PC-9 (cell line): ENCODE measurements around the gene SMYD2. TPM values are rescaled to one million over a fixed set of nuclear protein-coding genes. Genes with fewer than 3 reads are reported as not detected.
"Not testable (repeated sequence)": the region's sequence is repeated elsewhere in the genome, so short reads cannot be mapped to it uniquely, and the experiment has no call there.

Experiments
- BruUV-seq: library from RNA; stranded (reverse); fragments of 400-500 nt; replicated peaks from 2 replicates; lab custom pipeline; 2021; lab: Mats Ljungman, UMichigan
- CTCF ChIA-PET: fragments of 300-600 bp; sonication (Branson Sonifier 250); formaldehyde crosslinking; loops from one replicate; lab custom pipeline; 2022; ENCODE audit warnings: antibody characterized with exemption; lab: Charles Lee
- POLR2A ChIA-PET: fragments of 300-600 bp; sonication (Branson Sonifier 250); formaldehyde crosslinking; loops from one replicate; lab custom pipeline; 2022; ENCODE audit warnings: antibody characterized with exemption; ENCODE audit not compliant: unreplicated experiment; lab: Charles Lee
- DNase-seq, 2 experiments: peaks; one replicate each; pipeline versions ENCODE4 v3.0.0 to v3.0.0-alpha.2; 2015 to 2022; ENCODE audit warnings: mixed read lengths in 1 of 2
- H2AFZ ChIP-seq: fragments of 200-600 bp; sonication (generic); 2 replicates; pipeline ENCODE4 v1.8.1; 2017; ENCODE audit warnings: antibody characterized with exemption
- H3F3A ChIP-seq: fragments of 200-600 bp; sonication (generic); 2 replicates; pipeline ENCODE4 v1.8.1; 2017; ENCODE audit warnings: antibody characterized with exemption, mild to moderate bottlenecking, low read depth; ENCODE audit not compliant: insufficient read depth
- H3K27ac ChIP-seq: fragments of 200-600 bp; sonication (generic); 2 replicates; pipeline ENCODE4 v1.6.1; 2016; ENCODE audit warnings: mixed run types
- H3K27me3 ChIP-seq: fragments of 200-600 bp; sonication (generic); 2 replicates; pipeline ENCODE4 v1.6.1; 2016; ENCODE audit warnings: low read depth, mixed run types; ENCODE audit not compliant: insufficient read depth
- H3K36me3 ChIP-seq: fragments of 200-600 bp; sonication (generic); 2 replicates; pipeline ENCODE4 v1.6.1; 2016; ENCODE audit warnings: low read depth, mixed run types
- H3K4me1 ChIP-seq: fragments of 200-600 bp; sonication (generic); replicated peaks from 2 replicates; pipeline ENCODE4 v1.6.1; 2016; ENCODE audit warnings: mixed run types; ENCODE audit not compliant: insufficient read depth
- H3K4me2 ChIP-seq: fragments of 200-600 bp; sonication (generic); 2 replicates; pipeline ENCODE4 v1.6.1; 2017; ENCODE audit warnings: mixed run types
- H3K4me3 ChIP-seq: fragments of 200-600 bp; sonication (generic); 2 replicates; pipeline ENCODE4 v1.6.1; 2016; ENCODE audit warnings: mixed run types
- H3K79me2 ChIP-seq: fragments of 200-600 bp; sonication (generic); 2 replicates; pipeline ENCODE4 v1.6.1; 2017; ENCODE audit warnings: low read depth, mixed run types
- H3K9me2 ChIP-seq: fragments of 200-600 bp; sonication (generic); 2 replicates; pipeline ENCODE4 v1.8.1; 2017; ENCODE audit warnings: mild to moderate bottlenecking; ENCODE audit not compliant: insufficient read depth
- H3K9me3 ChIP-seq: fragments of 200-600 bp; sonication (generic); 2 replicates; pipeline ENCODE4 v1.8.1; 2016; ENCODE audit warnings: low read depth; ENCODE audit not compliant: insufficient read depth
- H4K20me1 ChIP-seq: fragments of 200-600 bp; sonication (generic); 2 replicates; pipeline ENCODE4 v1.8.1; 2017; ENCODE audit not compliant: insufficient read depth
- EZH2 ChIP-seq: fragments of 200-600 bp; sonication (generic); IDR thresholded peaks from 2 replicates; pipeline ENCODE4 v1.8.0; 2017; ENCODE audit warnings: antibody characterized with exemption, low read depth
- intact Hi-C: fragments of 100-400 bp; cut with micrococcal nuclease; formaldehyde crosslinking; loops from one replicate; pipeline ENCODE4 v1.10.0; 2022; ENCODE audit not compliant: unreplicated experiment
- total RNA-seq: library from RNA; stranded (reverse); gene quantifications from 2 replicates; pipeline ENCODE4 v1.2.3, GENCODE V29; 2021
- TF ChIP-seq, protein P1 (sequence below): fragments of 200-600 bp; sonication (generic); conservative IDR thresholded peaks from 2 replicates; pipeline ENCODE4 v1.6.1; 2017; ENCODE audit warnings: mixed run types, antibody characterized with exemption, mild to moderate bottlenecking, moderate library complexity

Gene SMYD2
- total RNA-seq, 1 experiment from 2014 or later = 36.4 TPM

DNA sequence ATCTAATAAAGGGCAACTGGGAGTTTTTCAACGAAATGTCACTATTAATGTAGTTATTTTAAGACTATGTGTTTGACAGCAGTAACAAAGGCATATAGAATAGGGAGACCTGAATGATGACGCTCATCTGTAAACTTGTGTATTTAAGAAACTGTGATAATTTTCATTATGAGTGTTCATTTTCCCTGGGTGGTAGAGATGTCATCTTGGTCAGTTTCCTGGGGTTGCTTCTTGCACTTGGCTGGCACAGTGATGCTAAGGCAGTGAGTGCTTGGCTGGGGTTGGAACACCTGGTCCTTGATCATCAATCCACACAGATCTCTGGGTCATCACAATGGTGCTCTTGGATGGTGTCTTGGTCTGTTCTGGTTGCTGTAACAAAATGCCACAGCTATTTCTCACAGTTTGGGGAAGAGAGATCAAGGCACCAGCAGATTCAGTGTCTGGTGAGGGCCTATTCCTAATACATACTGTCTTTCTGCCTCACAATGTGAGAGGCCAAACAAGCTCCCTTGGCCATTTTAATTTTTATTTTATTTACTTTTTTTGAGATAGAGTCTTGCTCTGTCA lies 7.9 kb upstream of the SMYD2 start:
- TF ChIP-seq EZH2 = no peak
- CTCF ChIA-PET = no interaction called here
- Histone ChIP-seq H3K27ac (no peak overlapping the region), H3K9me2 (no peaks in the 10 kb centered on the region), H3K4me1 (no peaks in the 10 kb centered on the region), H3K36me3 (no peaks in the 10 kb centered on the region), H3K27me3 (no peaks in the 10 kb centered on the region), H3K9me3 (no peaks in the 10 kb centered on the region), H2AFZ (no peak overlapping the region), H3F3A (no peaks in the 10 kb centered on the region; the same call in 1 of the 2 replicates), H4K20me1 (no peaks in the 10 kb centered on the region), H3K4me2 (no peak overlapping the region), H3K79me2 (no peaks in the 10 kb centered on the region), H3K4me3 (no peak overlapping the region)
- intact Hi-C loops = no loop called here
- no peak for DNase-seq
- POLR2A ChIA-PET = no interaction called here
- no TSS peak for BruUV-seq

DNA sequence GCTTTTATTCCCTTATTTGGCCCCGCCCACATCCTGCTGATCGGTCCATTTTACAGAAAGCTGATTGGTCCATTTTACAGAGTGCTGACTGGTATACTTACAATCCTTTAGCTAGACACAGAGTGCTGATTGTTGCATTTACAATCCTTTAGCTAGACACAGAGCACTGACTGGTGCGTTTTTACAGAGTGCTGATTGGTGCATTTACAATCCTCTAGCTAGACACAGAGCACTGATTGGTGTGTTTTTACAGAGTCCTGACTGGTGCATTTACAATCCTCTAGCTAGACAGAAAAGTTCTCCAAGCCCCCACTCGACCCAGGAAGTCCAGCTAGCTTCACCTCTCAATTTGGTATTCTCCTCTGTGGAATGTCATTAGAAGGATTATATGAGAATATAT lies 5.3 kb upstream of the SMYD2 start:
- H3K4me1 ChIP-seq, H3K9me3 ChIP-seq, H3K36me3 ChIP-seq, H3F3A ChIP-seq, intact Hi-C loops, DNase-seq, H3K27ac ChIP-seq, H4K20me1 ChIP-seq, CTCF ChIA-PET, H3K27me3 ChIP-seq, H3K4me2 ChIP-seq, H3K79me2 ChIP-seq, H2AFZ ChIP-seq, BruUV-seq, H3K9me2 ChIP-seq, H3K4me3 ChIP-seq: not testable (repeated sequence)
- POLR2A ChIA-PET = interaction anchor here (0.6 kb wide), 1 partner anchor 9 kb away, joined by 7 read pairs; no protein-coding TSS in a partner anchor

DNA sequence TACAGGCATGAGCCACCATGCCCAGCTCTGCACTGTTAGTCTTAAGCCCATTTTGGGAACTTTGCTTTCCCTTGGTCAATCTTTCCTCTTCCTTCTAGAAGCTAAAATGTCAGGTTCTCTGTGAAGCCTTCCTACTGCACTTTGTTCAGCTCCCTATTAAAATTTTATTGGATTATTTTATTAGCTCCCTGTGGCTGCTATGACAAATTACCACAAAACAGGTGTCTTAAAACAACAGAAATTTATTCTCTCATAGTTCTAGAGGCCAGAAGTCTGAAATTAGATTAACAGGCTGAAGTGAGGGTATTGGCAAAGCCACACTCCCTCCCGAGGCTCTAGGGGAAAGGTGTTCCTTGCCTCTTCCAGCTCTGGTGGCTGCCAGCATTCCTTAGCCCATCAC lies 4.2 kb upstream of the SMYD2 start:
- Histone ChIP-seq H3K4me2 (no peak overlapping the region), H3K27ac (no peak overlapping the region), H2AFZ (no peak overlapping the region), H3K27me3 (no peaks in the 10 kb centered on the region), H3K4me3 (no peak overlapping the region), H3K36me3 (no peaks in the 10 kb centered on the region), H3K9me3 (no peaks in the 10 kb centered on the region), H3F3A (no peaks in the 10 kb centered on the region), H3K9me2 (no peaks in the 10 kb centered on the region), H3K4me1 (peaks cover 8% of the 10 kb centered on the region), H3K79me2 (peaks cover 2% of the 10 kb centered on the region), H4K20me1 (no peaks in the 10 kb centered on the region)
- intact Hi-C loops = no loop called here
- no peak for DNase-seq
- TF ChIP-seq, protein P1, sequence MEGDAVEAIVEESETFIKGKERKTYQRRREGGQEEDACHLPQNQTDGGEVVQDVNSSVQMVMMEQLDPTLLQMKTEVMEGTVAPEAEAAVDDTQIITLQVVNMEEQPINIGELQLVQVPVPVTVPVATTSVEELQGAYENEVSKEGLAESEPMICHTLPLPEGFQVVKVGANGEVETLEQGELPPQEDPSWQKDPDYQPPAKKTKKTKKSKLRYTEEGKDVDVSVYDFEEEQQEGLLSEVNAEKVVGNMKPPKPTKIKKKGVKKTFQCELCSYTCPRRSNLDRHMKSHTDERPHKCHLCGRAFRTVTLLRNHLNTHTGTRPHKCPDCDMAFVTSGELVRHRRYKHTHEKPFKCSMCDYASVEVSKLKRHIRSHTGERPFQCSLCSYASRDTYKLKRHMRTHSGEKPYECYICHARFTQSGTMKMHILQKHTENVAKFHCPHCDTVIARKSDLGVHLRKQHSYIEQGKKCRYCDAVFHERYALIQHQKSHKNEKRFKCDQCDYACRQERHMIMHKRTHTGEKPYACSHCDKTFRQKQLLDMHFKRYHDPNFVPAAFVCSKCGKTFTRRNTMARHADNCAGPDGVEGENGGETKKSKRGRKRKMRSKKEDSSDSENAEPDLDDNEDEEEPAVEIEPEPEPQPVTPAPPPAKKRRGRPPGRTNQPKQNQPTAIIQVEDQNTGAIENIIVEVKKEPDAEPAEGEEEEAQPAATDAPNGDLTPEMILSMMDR = no peak
- no peak for TF ChIP-seq EZH2
- ChIA-PET CTCF (no interaction called here), POLR2A (no interaction called here)
- BruUV-seq = no TSS peak

DNA sequence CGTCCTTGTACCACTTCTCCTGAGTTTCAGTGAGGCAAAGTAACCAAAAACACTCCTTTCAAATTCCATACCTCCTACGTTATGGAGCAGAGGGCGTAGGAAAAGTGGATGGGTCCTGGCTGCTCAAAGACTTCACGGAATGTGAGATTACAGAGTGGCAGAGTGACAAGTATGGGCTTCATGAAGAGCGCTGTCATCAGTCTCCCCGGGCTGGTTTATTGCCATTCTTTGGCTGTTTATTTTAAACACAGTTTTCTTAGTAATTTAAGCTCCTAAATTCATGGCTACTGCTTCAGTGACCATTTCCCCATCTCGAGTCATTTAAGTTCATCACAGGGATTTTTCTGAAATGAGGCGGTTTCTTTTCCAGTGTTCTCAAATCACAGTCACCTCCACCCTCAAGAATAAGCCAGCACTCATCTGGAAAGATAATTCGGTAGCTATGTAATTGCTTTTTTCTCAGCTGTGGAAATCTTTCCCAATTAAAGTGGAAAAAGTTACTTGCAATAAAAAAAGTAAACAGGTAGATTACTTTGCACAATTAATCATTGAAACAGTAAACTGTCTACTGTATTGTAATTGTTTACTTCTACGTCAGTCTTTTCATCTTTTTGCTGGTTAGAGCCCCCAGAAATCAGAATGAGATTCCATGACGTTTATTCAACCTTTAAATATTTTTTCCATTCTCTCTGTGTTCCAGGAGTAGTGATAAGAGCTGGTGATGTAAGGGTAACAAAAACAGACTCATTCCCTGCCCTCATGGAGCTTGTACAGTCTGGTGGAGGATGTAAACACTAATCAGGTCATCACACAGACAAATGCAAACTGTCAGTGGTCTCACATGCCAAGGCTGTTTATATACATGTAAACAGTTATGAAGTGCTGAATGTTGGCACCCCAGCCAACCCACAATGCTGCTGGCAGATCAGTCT lies 3.0 kb upstream of the SMYD2 start:
- BruUV-seq = no TSS peak
- intact Hi-C loops = no loop called here
- H4K20me1 ChIP-seq = no peaks in the 10 kb centered on the region
- no peaks in the 10 kb centered on the region for H3K9me2 ChIP-seq
- H3K4me2 ChIP-seq = no peak overlapping the region
- no peaks in the 10 kb centered on the region for H3K27me3 ChIP-seq
- H3K4me3 ChIP-seq = no peak overlapping the region
- DNase-seq = no peak
- H3K4me1 ChIP-seq = peaks cover 18% of the 10 kb centered on the region
- no peak overlapping the region for H3K27ac ChIP-seq
- H3F3A ChIP-seq = no peaks in the 10 kb centered on the region
- POLR2A ChIA-PET = no interaction called here
- TF ChIP-seq, protein P1 = no peak
- no peak for TF ChIP-seq EZH2
- CTCF ChIA-PET = no interaction called here
- peaks cover 14% of the 10 kb centered on the region for H3K79me2 ChIP-seq
- no peaks in the 10 kb centered on the region for H3K36me3 ChIP-seq
- H2AFZ ChIP-seq = no peak overlapping the region
- H3K9me3 ChIP-seq = no peaks in the 10 kb centered on the region
